Measurements from ENCODE around the gene EFNA4. TPM values are rescaled to one million over a fixed set of nuclear protein-coding genes. Genes with fewer than 3 reads are reported as not detected.

Gene EFNA4
- total RNA-seq, 1 experiment from 2014 or later, result 11.8 TPM

DNA sequence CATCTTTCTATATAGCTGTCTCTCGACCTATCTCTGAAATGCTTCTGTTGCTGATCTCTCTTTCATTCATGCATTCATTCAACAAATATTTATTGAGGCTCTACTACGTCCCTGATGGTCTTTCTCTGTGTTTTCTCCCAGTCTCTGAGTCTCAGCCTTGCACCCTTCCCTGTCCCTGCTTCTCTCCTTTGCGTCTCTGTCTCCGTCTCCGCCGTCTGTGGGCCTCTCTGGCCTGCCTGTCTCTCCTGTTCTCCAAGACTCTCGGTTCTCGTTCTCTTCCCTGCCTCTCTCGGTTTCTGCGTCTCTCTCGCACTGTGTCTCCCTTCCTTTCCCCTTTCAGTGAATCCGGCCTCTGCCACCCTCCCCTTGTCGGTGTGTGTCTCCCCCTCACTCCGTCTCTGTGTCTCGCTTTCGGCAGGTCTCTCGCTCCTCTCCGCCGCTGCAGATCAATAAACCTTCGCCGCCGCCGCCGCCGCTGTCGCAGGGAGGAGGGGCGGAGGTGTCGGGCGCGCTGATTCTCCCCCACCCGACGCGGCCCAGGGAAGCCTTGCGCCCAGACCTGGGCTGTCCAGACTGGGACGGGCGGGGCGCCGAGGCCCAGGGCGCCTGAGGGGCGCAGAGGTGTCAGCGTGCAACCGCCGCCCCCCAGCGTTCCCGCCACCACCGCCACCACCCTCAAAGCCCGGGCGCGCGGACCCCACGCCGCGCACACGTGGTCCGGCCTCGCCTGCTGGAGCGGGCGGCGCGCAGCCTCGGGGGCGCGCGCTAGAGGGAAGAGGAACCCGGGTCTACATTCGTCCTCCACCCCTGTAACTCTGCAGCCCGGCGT, 18.1 kb downstream of the EFNA4 start:
- Histone ChIP-seq H3K79me1 (ENCODE audit: insufficient read depth, low read depth, low read length, poor library complexity, severe bottlenecking) (no peaks in the 10 kb centered on the region), H4K91ac (ENCODE audit: insufficient read length, low read depth, low read length) (no peak overlapping the region), H4K5ac (ENCODE audit: insufficient read length, low read depth, low read length) (no peak overlapping the region), H3K9me3 (ENCODE audit: control insufficient read depth, low read depth, low read length) (no peaks in the 10 kb centered on the region), H2AFZ (ENCODE audit: low read length) (no peak overlapping the region), H3K27me3 (ENCODE audit: insufficient read depth, low read length) (peaks cover 51% of the 10 kb centered on the region), H2BK12ac (ENCODE audit: insufficient read length, low read depth, low read length) (no peak overlapping the region), H2BK20ac (ENCODE audit: low read depth, low read length, poor library complexity, severe bottlenecking) (no peak overlapping the region), H3T11ph (ENCODE audit: low read length) (no peak overlapping the region), H3K4ac (ENCODE audit: low read depth, low read length) (no peak overlapping the region), H2BK120ac (ENCODE audit: low read depth, low read length, poor library complexity, severe bottlenecking) (no peak overlapping the region), H2AK5ac (ENCODE audit: insufficient read length, low read length) (no peak overlapping the region), H4K8ac (replicated peaks; ENCODE audit: insufficient read length, low read depth, low read length) (no peak overlapping the region), H3K79me2 (ENCODE audit: insufficient read depth, low read length) (no peaks in the 10 kb centered on the region), H4K20me1 (ENCODE audit: control insufficient read depth, insufficient read depth, insufficient read length) (no peaks in the 10 kb centered on the region), H3K56ac (ENCODE audit: insufficient read length, low read depth, low read length) (no peak overlapping the region), H3K27ac (ENCODE audit: insufficient read length, low read depth, low read length) (no peak overlapping the region), H3K23ac (ENCODE audit: insufficient read length, low read depth, low read length) (no peak overlapping the region), H2BK5ac (ENCODE audit: insufficient read length, low read length) (no peak overlapping the region), H3K4me1 (ENCODE audit: insufficient read depth, low read length) (no peaks in the 10 kb centered on the region), H3K4me2 (ENCODE audit: insufficient read depth, insufficient read length, low read length) (peak overlapping the region; percentile 79), H3K23me2 (ENCODE audit: insufficient read length, low read depth, low read length, poor library complexity, severe bottlenecking) (peaks cover 30% of the 10 kb centered on the region), H3K18ac (ENCODE audit: insufficient read length, low read depth, low read length) (no peak overlapping the region), H2BK15ac (ENCODE audit: low read depth, low read length) (no peak overlapping the region), H3K14ac (ENCODE audit: insufficient read depth, low read length) (no peak overlapping the region; the same call in 1 of the 2 replicates), H3K9ac (ENCODE audit: extremely low read depth, insufficient read length, low read length) (no peak overlapping the region)
- no peak for DNase-seq
- TF ChIP-seq, protein P1, sequence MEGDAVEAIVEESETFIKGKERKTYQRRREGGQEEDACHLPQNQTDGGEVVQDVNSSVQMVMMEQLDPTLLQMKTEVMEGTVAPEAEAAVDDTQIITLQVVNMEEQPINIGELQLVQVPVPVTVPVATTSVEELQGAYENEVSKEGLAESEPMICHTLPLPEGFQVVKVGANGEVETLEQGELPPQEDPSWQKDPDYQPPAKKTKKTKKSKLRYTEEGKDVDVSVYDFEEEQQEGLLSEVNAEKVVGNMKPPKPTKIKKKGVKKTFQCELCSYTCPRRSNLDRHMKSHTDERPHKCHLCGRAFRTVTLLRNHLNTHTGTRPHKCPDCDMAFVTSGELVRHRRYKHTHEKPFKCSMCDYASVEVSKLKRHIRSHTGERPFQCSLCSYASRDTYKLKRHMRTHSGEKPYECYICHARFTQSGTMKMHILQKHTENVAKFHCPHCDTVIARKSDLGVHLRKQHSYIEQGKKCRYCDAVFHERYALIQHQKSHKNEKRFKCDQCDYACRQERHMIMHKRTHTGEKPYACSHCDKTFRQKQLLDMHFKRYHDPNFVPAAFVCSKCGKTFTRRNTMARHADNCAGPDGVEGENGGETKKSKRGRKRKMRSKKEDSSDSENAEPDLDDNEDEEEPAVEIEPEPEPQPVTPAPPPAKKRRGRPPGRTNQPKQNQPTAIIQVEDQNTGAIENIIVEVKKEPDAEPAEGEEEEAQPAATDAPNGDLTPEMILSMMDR (conservative IDR thresholded peaks at IDR 0.05), result no peak
- H3K27ac Mint-ChIP-seq, result no peak overlapping the region; a peak in 1 of 7 replicates
- WGBS (ENCODE audit: extremely low coverage, insufficient read length, low lambda C conversion rate), result no CpG with 5 or more reads among the region's 68 CpGs
- no peaks in the 10 kb centered on the region for H3K36me3 Mint-ChIP-seq (ENCODE audit: insufficient read depth in 1 of 3, low read depth in 3 of 3)
- peaks cover 80% of the 10 kb centered on the region for H3K27me3 Mint-ChIP-seq (ENCODE audit: low read depth)
- peaks cover 0 to 6% of the 10 kb centered on the region in 2 experiments; a peak in 2 of 5 replicates for H3K9me3 Mint-ChIP-seq
- peaks cover 32 to 56% of the 10 kb centered on the region in 2 experiments for H3K4me1 Mint-ChIP-seq
- peak overlapping the region; percentile 50 to 76 for H3K4me3 Mint-ChIP-seq

Data from H9 (cell line).